ENCODE results near the gene ARSA.

ARSA gene

GRCh38 chr22:50587407-50587806 is 40.5 kb downstream of the ARSA start:
- Histone ChIP-seq H2AFZ (ENCODE audit: low read length) (no peak overlapping the region), H4K20me1 (ENCODE audit: insufficient read depth, low read length) (no peaks in the 10 kb centered on the region), H3K36me3 (ENCODE audit: insufficient read depth, low read length) (peaks cover 16% of the 10 kb centered on the region; the same call in 1 of the 2 replicates), H3K27ac (ENCODE audit: low read depth, low read length, poor library complexity, severe bottlenecking) (no peak overlapping the region), H3K4me3 (ENCODE audit: low read depth, low read length, poor library complexity, severe bottlenecking) (no peak overlapping the region), H3K4me1 (ENCODE audit: insufficient read depth, low read length, severe bottlenecking) (peaks cover 7% of the 10 kb centered on the region), H3K4me2 (ENCODE audit: low read length) (no peak overlapping the region), H3K27me3 (ENCODE audit: insufficient read depth, low read length) (no peaks in the 10 kb centered on the region), H3F3A (ENCODE audit: insufficient read depth, low read length) (no peaks in the 10 kb centered on the region), H3K79me2 (ENCODE audit: insufficient read depth, low read length) (no peaks in the 10 kb centered on the region), H3K9ac (ENCODE audit: low read length) (no peak overlapping the region), H3K9me3 (ENCODE audit: low read length) (no peaks in the 10 kb centered on the region), H3K9me2 (ENCODE audit: low read depth, low read length) (no peaks in the 10 kb centered on the region)
- TF ChIP-seq EZH2 (IDR thresholded peaks at IDR 0.05; ENCODE audit: borderline replicate concordance, low read length) (no peak), CTCF (IDR thresholded peaks at IDR 0.05; ENCODE audit: low read length) (no peak)

- Histone ChIP-seq H3F3A (ENCODE audit: insufficient read depth, low read length) (no peaks in the 10 kb centered on the region), H3K9me2 (ENCODE audit: low read depth, low read length) (no peaks in the 10 kb centered on the region), H2AFZ (ENCODE audit: low read length) (no peak overlapping the region), H3K4me2 (ENCODE audit: low read length) (no peak overlapping the region), H3K9me3 (ENCODE audit: low read length) (no peaks in the 10 kb centered on the region), H3K4me1 (ENCODE audit: insufficient read depth, low read length, severe bottlenecking) (peaks cover 13% of the 10 kb centered on the region), H3K4me3 (ENCODE audit: low read depth, low read length, poor library complexity, severe bottlenecking) (no peak overlapping the region), H3K79me2 (ENCODE audit: insufficient read depth, low read length) (0 out of 2 replicates have a peak, but pooled peaks cover 5% of the 10 kb centered on the region), H4K20me1 (ENCODE audit: insufficient read depth, low read length) (no peaks in the 10 kb centered on the region), H3K36me3 (ENCODE audit: insufficient read depth, low read length) (peaks cover 15% of the 10 kb centered on the region), H3K27me3 (ENCODE audit: insufficient read depth, low read length) (no peaks in the 10 kb centered on the region), H3K27ac (ENCODE audit: low read depth, low read length, poor library complexity, severe bottlenecking) (no peak overlapping the region), H3K9ac (ENCODE audit: low read length) (no peak overlapping the region)
- TF ChIP-seq CTCF (IDR thresholded peaks at IDR 0.05; ENCODE audit: low read length) (no peak), EZH2 (IDR thresholded peaks at IDR 0.05; ENCODE audit: borderline replicate concordance, low read length) (no peak)
These were observed 41.5 kb downstream of the ARSA start for GRCh38 chr22:50586416-50586815.

- H3K4me3 ChIP-seq (ENCODE audit: low read depth, low read length, poor library complexity, severe bottlenecking) = no peak overlapping the region
- no peaks in the 10 kb centered on the region for H3K27me3 ChIP-seq (ENCODE audit: insufficient read depth, low read length)
- 0 out of 2 replicates have a peak, but pooled peaks cover 5% of the 10 kb centered on the region for H3K79me2 ChIP-seq (ENCODE audit: insufficient read depth, low read length)
- no peaks in the 10 kb centered on the region for H3K9me3 ChIP-seq (ENCODE audit: low read length)
- TF ChIP-seq EZH2 (IDR thresholded peaks at IDR 0.05; ENCODE audit: borderline replicate concordance, low read length) = no peak
- TF ChIP-seq CTCF (IDR thresholded peaks at IDR 0.05; ENCODE audit: low read length) = no peak
- no peaks in the 10 kb centered on the region for H4K20me1 ChIP-seq (ENCODE audit: insufficient read depth, low read length)
- peaks cover 15% of the 10 kb centered on the region for H3K36me3 ChIP-seq (ENCODE audit: insufficient read depth, low read length)
- H3K4me2 ChIP-seq (ENCODE audit: low read length) = no peak overlapping the region
- H3K9me2 ChIP-seq (ENCODE audit: low read depth, low read length) = no peaks in the 10 kb centered on the region
- H3K9ac ChIP-seq (ENCODE audit: low read length) = no peak overlapping the region
- H3K4me1 ChIP-seq (ENCODE audit: insufficient read depth, low read length, severe bottlenecking) = peaks cover 17% of the 10 kb centered on the region
- H3K27ac ChIP-seq (ENCODE audit: low read depth, low read length, poor library complexity, severe bottlenecking) = no peak overlapping the region
- no peaks in the 10 kb centered on the region for H3F3A ChIP-seq (ENCODE audit: insufficient read depth, low read length)
- H2AFZ ChIP-seq (ENCODE audit: low read length) = no peak overlapping the region
These were observed 42.2 kb downstream of the ARSA start for GRCh38 chr22:50585781-50586180.

Data from OCI-LY1 (cell line).